ENCODE results near the gene ZXDC.

Gene ZXDC

DNA sequence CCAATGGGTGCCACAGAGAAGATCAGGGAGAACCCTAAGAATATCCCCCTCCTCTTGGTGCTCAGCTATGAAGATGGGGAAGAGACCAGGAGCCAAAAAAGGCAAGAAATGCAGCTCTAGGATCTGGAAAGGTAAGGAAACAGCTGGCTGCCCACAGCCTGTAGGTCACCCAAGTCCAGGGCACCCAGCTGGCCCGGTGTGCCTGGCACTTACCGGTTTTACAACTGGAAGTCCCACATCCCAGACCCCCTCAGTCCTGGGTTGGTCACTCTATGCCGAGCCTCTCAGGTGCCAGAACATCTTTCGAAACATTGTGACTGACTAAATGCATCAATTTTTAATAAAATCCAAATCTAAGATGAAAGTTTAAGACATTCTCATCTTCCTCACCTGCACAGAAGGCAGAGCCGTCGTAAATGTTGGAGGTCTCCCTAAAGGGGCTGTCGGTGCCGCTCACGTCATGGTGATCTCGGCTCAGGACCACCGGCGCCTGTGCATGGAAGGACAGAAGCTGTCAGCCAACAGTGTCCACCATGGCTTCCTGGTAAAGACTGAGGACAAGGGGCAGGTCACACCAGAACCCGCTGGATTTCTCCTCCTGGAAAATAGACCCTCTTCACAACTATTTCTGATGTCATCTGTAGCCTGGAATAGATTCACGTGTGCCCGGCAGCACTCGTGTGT lies 13.3 kb upstream of the ZXDC start:
- DNase-seq: no peak

DNA sequence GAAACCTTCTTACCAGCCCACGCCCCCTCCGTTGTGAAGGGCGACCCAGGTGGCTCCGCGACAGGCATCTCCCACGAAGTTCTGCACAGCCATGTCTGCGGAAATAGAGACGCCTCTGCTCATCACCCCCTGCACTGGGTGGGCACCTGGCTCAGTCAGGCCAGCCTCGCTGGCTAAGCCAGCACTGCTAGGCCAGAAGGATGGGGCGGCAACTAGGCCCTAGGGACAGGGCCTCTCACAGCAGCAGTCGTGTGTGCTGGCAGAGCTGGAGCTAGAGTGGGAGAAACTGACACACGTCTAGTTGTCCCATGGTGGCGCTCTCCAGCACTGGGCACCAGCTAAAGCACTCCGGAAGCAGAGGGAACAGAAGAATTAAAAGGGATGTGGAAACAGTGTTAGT lies 12.5 kb upstream of the ZXDC start:
- no peak for DNase-seq

DNA sequence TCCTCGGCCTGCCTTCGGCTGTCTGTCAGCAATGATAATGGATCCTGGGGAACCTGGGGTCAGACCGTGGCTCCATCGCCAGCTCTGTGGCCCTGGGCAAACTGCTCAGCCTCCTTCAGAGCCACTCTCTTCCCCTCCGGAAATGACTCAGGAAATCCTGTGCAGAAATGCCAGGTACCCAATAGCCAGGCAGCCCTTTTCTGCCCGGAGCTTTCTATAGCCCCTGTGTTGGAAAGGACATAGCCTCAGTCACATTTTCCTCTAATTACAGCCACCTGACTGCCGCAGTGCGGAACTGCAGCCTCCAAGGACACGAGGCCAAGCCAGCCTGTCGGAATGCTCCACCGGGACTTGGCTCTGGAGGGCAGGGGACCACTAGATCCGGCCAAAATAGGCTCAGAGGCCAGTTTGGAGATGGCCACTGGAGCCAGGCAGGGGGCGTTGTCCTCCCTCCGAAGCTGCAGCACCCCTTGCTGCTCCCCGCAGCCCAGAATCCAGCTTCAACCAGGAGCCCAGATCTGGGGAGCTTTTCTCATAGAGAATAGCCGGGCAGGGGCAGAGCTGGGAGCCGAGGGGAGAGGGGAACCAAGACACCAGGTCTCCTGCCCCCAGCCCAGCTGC lies 11.6 kb upstream of the ZXDC start:
- DNase-seq: no peak

DNA sequence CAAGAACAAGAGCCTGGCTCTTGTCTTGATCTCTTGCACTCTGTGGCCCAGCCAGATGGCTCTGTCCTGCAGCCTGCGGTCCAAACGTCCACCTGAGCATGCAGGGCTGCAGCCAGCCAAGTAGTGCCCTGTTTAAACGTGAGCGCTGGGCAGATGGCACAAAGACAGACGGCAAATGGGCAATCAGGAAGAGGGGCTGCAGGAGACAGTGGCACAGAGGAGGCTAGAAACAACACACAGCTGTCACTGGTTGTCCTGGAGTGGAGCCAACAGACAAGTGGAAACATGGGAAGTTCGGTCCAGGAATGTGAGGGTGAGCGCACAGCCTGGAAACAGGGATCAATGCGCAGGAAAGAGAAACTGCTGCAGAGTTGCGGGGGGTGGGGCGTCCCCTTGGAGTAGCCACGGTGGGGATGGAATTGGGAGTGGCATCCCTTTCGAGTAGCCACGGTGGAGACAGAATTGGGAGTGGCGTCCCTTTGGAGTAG lies 10.7 kb upstream of the ZXDC start:
- no peak for DNase-seq

DNA sequence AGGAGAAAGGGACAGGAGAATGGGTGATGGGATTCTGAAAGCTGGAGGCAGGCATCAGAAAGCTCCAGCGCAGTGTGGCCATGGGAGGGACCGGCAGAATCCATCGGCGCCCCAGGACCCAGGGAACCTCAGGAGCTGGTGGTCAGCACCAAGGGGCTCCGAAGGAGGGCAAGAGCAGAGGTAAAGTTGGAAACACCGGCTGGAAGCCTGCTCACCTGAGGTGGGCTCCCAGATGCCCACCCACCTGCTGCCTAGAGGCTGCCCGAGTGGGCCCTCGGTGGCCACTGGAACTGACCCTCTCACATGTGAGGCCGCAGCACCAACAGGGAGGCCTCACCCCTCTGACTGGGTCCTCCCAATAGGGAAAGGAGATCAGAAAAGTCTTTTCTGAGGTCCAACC lies 10.3 kb upstream of the ZXDC start:
- DNase-seq: no peak

DNA sequence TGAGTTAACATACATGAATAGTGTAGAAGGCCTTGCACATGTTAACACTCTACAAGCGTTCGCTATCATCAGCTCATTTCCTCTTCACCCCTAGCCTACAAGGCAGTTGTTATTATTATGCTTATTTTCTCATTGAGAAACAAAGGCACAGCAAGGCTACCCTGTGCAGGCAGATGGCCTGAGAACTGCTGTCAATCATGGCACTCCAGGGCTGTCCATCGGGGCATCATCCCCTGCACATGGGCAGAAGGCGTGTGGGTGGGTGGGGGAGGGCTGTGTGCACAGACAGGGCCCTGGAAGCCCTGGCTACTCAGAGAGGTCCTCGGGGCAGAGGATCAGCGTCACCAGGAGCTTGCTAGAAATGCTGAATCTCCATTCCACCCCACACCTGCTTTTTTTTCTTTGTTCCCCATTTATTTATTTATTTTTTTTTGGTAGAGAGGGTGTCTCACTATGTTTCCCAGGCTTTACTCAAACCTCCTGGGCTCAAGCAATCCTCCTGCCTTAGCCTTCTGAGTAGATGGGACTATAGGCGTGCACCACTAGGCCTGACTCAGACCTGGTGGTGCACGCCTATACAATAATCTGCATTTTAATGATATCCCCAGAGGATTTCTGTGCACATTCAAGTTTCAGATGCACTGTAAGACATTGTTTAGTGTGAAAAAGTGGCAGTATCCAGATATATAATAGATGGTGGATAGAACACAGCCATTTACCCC lies 9.6 kb upstream of the ZXDC start:
- no peak for DNase-seq

DNA sequence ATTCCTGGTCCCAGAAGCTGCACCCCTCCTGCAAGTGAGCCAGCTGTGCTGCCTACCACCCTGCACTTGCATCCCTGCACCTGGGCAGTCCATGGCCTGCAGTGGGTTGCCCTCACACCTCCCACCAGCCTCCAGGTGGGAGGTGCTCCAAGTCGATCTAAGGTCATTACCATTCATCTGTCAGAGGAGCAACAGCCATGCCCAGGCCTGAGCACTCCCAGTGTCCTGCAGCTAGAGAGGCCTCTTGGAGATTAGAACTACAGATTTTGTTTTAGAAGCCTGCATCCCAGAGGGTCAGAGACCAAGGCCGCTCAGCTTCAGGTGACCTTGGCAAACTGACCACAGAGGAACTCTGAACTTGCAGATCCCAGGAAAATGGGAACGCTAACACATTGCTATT lies 9.0 kb upstream of the ZXDC start:
- DNase-seq: no peak

DNA sequence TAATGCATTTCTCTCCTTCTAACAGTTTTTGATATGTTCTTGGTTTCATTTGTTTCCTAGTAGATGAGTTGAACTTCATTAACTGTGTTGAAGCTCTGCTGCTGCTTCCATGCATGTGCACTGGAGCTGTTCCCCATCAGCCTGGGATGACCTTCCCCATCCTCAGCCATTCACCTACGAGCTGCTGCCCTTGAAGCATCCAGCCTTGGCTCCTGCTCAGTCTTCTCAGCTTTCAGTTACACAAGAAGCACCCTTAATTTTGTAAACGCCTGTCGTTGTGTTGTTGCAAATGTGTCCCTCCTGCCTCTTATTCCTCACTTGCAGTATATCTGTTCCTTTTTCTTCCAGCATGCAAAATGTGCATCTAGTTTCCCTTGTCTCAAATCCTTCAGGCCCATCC lies 8.5 kb upstream of the ZXDC start:
- DNase-seq: no peak

DNA sequence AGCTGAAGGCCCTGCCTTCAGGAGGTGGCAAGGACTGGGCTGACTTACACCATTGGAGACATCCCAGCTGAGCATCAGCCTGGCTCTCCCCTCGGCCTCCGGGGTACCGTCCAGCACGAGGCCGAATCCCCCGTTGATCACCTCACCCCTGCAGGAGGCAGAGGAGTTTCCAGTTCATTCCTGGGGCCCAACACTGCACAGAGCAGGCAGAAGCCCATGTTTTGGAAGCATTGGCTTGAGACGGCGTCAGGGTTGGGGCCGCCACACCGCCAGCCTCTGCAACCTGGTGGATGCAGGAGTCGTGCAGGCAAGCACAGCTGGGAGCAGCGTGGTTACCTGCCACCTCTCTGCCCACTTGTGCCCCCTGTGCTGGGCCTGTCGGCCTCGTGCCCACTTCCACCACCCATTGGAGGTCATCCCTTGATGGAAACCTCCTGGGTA lies 7.7 kb upstream of the ZXDC start:
- DNase-seq: no peak

DNA sequence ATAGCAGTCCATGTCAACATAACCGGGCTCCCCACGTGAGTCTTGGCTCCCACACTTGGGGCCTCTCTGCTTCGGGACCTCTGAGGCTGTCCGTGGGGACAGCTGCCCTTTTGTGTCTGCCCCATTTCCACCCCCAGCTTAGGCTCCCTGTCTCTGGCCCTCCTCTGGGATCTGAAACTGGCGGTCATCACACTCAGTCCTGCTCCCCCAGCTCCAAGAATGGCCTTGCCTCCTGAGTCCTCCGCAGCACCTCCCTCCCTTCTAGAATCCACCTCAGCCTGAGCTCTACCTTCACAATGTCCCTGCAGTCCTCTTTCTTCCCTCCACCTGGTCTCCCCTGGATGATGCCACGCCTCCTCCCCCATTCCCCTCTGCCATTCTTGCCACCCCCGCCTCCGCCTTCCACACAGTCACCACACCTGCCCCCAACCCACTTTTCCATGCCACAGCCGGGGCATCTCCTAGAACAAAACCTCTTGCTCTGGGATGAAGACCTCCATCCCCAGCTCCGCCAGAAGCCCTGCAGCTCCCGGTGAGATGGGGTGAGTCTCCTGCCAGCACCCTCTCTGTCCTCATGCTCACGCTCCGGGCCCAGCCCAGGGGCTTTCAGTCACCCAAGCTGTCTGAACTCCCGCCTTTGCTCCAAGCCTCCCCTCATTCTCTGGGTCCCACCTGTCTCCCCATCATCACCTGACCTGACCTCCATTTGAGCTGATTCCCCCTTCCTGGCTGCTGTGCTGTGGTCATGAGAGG lies 7.0 kb upstream of the ZXDC start:
- no peak for DNase-seq

DNA sequence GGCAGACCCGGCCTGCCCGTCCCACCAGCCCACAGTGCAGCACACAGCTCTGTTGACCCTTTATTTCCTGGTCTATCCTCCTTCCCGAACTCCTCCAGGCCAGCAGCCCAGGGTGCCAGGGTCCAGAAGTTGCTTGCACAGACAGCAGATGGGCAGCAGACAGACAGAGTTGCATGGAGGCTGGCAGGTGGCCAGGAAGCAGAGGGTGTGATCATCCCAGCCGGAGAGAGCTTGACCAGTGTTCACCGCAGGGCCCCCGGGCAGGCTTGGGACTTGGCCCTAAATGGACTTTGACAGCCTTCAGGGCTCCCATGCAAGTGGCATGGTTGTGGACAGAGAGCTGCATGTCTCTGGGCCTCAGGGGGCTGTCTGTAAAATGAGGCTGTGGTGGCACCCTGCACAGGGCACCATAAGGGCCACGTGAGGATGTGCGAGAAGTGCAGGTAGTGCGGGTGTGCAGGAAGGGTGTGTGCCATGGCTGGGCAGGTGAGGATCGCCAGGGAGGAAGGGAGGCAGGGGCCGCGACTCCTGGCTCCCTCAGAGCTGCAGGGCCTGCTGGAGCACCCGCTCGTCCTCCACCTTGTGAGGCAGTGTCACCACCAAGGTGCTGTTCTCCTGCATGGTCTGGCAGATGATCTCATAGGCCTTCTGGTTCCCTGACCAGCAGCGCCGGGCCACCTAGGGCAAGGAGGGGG lies 6.3 kb upstream of the ZXDC start:
- DNase-seq: no peak

DNA sequence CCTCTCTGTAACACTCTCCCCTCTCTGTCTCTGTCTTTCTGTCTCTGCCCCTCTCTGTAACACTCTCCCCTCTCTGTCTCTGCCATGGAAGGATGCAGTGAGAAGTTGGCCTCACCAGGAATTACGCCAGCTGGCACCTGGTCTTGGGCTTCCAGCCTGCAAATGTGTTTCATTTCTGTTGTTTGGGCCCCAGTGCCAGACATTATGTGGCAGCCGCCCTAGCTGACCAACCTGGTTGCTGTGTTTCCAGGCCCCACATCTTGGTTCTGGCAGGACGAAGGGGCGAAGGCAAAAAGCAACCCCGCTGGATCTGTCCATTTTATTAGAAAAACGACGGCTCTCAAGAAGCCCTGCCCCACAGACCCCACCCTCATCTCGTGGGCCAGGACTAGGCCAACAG lies 5.2 kb upstream of the ZXDC start:
- no peak for DNase-seq

DNA sequence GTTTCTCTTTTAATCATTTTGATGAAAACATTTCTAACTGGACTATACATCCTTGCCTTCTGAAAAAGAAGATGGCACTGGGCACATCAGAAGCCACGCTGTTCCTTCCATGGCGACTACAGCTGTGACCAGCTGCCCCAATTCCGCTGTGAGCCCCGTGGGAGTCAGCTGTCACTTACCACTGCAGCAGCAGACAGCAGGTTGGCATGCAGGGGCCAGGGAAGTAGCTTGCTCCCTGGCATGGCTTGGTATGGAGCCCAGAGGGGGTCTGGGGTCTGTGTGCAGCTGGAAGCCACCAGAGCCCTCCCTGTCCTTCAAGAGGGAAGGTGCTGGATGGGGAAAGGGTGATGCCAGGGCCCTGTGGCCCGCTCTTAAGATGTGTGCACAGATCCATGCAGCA lies 4.5 kb upstream of the ZXDC start:
- DNase-seq: no peak

DNA sequence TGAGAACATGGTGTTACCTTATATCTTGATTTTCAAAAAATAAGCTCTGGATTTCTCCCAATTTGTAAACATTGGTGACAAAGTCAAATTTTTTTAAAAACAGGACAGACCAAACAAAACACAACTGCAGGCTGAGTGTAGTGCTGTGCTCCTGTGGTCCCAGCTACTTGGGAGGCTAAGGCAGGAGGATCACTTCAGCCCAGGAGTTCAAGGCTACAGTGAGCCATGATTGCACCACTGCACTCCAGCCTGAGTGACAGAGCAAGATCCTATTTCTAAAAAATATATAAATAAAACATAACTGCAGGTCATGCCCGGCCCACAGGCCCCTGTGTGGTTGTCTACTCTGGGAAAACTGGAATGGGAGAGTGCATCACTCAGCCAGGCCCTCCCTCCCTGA lies 4.0 kb upstream of the ZXDC start:
- DNase-seq: no peak

DNA sequence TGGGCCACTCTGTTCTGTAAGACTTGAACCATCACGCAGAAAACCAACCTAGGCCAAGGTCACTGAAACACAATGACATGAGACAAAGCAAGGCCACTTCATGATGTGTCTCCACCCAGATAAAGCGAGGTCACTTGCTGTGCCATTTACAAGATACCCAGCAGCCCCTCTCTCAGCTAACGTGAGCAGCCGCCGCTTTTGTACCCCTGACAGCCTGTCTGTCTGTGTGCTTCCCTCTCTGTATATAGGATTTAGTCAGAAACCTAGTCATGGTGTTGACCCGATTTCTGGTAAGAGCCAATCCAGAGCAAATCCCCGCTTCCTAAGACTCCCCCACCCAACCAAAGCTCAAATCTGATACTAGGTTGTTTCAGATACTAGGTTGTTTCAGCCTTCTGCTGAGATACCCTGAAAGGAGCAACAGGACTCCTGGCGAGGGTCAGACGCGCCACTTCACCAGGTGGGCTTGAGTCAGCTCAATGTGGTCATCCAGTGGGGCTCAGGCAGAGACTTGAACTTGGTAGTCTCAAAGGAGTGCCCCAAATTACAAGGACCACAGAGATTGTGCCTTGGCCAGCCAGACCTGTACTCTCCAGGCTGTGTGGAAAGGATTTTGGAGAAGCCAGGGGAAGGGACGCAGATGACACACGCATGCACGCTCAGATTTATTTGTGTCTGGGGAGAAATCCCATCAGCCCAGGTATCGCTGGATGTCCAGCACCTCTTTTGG lies 3.1 kb upstream of the ZXDC start:
- no peak for DNase-seq

DNA sequence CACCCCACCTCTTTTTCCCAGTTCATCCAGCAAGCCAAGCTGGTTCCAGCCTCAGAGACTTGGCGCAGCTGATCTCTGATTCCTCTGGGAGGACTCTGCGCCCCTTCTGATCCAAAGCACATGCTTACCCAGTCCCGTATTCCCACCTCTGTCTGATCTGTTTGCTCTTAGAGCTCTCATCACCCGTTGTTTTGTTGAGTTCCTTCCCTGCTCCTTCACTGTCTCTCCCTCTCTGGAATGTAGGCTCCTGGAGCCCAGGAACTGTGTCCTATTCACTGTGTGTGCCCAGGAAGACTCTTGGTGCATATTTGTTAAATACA lies 1.3 kb upstream of the ZXDC start:
- DNase-seq: no peak

DNA sequence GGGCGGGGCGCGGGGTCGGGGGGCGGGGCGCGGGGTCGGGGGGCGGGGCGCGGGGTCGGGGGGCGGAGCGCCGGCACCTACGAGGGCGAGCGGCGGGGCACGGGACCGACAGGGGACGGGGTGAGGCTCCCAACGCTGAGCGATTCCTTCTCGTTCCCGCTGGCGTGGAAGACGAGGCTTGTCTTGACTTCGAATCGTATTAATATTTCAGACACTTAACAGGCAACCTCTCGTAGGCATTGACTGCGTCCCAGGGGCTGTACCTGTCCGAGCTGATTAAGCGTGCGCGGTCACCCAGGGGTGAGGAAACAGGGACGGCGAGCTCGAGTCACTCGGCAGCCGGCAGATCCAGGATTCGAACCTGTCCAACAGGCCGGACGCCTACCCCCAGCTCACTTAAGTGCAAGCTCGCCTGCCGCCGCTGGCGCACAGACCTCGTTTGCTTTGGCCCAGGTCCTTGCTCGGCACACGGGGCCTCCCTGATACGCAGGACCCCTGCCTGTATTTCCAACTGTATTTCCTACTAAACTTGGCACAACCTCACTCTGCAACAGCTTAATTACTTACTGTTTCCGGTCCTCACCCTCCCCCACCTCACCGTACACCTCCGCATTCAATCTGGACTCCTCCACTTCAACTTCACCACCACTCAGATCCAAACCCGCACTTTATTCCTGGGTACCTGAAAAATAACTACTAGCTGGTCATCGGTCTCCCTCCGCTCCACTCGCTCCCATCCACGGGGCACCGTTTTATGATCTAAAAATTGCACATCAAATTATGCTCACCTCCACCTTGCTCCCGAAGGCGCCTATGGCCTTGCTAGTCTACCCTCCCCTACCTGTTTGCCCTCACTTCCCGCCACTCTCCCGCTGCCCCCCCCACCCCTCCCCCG lies 722 bp upstream of the ZXDC start:
- peak; percentile 25 for DNase-seq

DNA sequence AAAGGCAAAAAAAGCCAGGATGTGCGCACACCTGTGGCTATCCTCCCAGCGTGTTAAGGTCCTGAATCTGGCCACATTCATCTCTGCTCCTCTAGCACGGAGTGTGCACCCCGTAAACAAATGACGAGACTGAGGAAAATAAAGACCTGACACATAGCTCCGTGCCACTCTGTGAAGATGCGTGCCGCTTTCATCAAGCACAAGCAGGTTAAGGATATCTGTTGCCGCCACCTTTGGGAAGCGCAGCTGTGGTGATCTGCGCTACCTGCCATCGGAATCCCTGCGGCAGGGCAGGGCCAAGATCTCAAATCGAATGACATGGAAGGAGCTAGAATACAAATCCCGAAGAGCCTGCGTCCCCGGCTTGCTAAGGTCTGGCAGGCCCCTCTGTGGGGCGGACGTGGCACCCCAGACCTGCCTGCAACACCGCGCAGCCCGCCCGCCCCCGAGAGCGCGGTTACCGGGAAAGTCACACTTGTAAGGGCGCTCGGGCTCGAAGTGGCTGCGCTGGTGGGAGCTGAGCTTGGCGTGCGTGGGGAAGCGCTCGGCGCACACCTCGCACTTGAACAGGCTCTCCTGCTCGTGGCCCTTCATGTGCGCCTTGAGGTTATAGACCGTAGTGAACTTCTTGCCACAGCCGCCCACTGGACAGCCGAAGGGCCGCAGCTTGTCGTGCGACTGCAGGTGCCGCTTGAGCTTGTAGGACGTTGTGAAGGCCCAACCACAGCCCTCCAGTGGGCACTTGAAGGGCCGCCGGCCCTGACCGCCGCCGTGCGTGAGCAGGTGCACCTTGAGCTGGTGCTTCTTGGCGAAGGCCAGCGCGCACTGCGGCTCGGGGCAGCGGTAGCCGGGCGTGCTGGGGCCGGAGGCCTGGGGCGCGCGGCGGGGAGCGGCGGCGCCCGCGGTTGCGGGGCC lies 936 bp downstream of the ZXDC start:
- DNase-seq: no peak

DNA sequence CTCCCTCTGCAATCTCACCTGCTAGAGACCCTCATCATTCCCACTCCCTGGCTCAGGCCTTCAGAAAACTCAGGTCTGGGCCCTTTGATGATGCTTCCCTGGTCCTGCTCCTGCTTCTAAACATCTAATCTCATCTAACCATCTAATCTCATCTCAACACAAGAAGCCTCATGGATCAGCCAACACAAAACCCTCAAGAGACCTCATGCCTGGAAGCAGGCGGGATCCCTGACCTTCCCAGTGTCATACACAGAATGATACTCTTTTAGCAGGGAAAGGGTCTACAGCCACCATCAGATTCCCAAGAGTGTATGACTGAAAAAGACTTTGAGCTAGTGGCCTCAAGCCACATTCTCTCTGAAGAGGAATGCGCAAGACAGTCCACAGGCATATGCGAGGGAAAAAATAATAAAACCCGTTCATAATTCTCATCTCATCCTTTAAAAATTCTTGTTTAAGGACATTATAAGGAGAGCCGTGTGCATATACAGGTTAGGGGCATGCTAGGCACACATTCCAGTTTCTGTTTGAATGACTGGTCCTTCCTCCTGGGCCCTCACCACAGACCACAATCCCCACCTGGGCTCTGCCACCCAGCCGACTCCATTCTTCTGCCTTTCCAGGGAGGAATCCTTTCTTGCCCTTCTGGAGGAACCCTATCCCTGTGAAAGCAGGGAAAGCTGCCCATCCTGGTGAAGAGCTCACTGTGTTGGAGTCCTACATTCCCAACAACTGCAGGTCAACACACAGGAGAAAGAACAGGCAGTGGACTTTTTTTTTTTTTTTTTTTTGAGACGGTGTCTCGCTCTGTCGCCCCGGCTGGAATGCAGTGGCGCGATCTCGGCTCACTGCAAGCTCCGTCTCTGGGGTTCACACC lies 2.2 kb downstream of the ZXDC start:
- no peak for DNase-seq

Data from NK-92 treated with Interleukin-12 subunit alpha and Interleukin-12 subunit beta, amount 100 ng/mL, for 24 hours (cell line).